Activated CD8-positive, alpha-beta T cell treated with anti-CD3 and anti-CD28 coated beads, Interleukin-2, amount 10 ng/mL, durations not matched to agents 7 days and 5 days (primary cell): ENCODE results near the gene VAT1L. TPM values are rescaled to one million over a fixed set of nuclear protein-coding genes. Genes with fewer than 3 reads are reported as not detected.

Experiments used
- ATAC-seq: fragments of 150-1000 bp; cut with Tn5 transposase; one replicate; pipeline ENCODE4 v1.10.0; 2021; ENCODE audit warnings: moderate library complexity
- CTCF ChIA-PET: fragments of 350-600 bp; sonication (Branson Sonifier 250); formaldehyde crosslinking; loops from one replicate; lab custom pipeline; 2021; ENCODE audit warnings: antibody characterized with exemption; lab: Charles Lee
- POLR2A ChIA-PET: fragments of 350-600 bp; sonication (Branson Sonifier 250); formaldehyde crosslinking; loops from one replicate; lab custom pipeline; 2021; ENCODE audit warnings: antibody characterized with exemption; lab: Charles Lee
- DNase-seq: peaks from one replicate; pipeline ENCODE4 v3.0.0-alpha.2; 2020
- H3K27ac Mint-ChIP-seq: one replicate; pipeline ENCODE4 v1.8.0; 2021; ENCODE audit warnings: mild to moderate bottlenecking, mixed read lengths
- H3K27me3 Mint-ChIP-seq: one replicate; pipeline ENCODE4 v1.8.0; 2021; ENCODE audit warnings: low read depth, mixed read lengths
- H3K36me3 Mint-ChIP-seq: one replicate; pipeline ENCODE4 v1.8.0; 2021; ENCODE audit warnings: low read depth, mixed read lengths
- H3K4me1 Mint-ChIP-seq: one replicate; pipeline ENCODE4 v1.8.0; 2021; ENCODE audit warnings: low read depth, mixed read lengths
- H3K4me3 Mint-ChIP-seq: one replicate; pipeline ENCODE4 v1.8.0; 2021; ENCODE audit warnings: mild to moderate bottlenecking, mixed read lengths
- H3K9me3 Mint-ChIP-seq: one replicate; pipeline ENCODE4 v1.8.0; 2022; ENCODE audit warnings: mixed read lengths; ENCODE audit not compliant: insufficient read depth
- total RNA-seq, 2 experiments: library from RNA; stranded (reverse); gene quantifications; one replicate each; pipeline ENCODE4 v1.2.3, GENCODE V29; 2021

The VAT1L gene
- total RNA-seq, 2 experiments from 2014 or later: not detected

GRCh38 chr16:77816293-77816692 is 27.9 kb downstream of the VAT1L start:
- no peak overlapping the region for H3K4me3 Mint-ChIP-seq
- no peak for ATAC-seq
- ChIA-PET POLR2A (no interaction called here), CTCF (no interaction called here)
- H3K27me3 Mint-ChIP-seq: no peaks in the 10 kb centered on the region
- H3K27ac Mint-ChIP-seq: no peak overlapping the region
- H3K9me3 Mint-ChIP-seq: no peaks in the 10 kb centered on the region
- H3K36me3 Mint-ChIP-seq: no peaks in the 10 kb centered on the region
- no peak for DNase-seq
- no peaks in the 10 kb centered on the region for H3K4me1 Mint-ChIP-seq

- no peaks in the 10 kb centered on the region for H3K36me3 Mint-ChIP-seq
- H3K27ac Mint-ChIP-seq: no peak overlapping the region
- ChIA-PET POLR2A (no interaction called here), CTCF (no interaction called here)
- H3K27me3 Mint-ChIP-seq: no peaks in the 10 kb centered on the region
- no peaks in the 10 kb centered on the region for H3K4me1 Mint-ChIP-seq
- no peak for ATAC-seq
- H3K4me3 Mint-ChIP-seq: no peak overlapping the region
- DNase-seq: no peak
- no peaks in the 10 kb centered on the region for H3K9me3 Mint-ChIP-seq
Measured at GRCh38 chr16:77820340-77820739, 32.0 kb downstream of the VAT1L start.

GRCh38 chr16:77822661-77823060 is 34.3 kb downstream of the VAT1L start:
- ChIA-PET POLR2A (no interaction called here), CTCF (no interaction called here)
- Mint-ChIP-seq H3K36me3 (no peaks in the 10 kb centered on the region), H3K9me3 (no peaks in the 10 kb centered on the region), H3K27me3 (no peaks in the 10 kb centered on the region), H3K27ac (no peak overlapping the region), H3K4me3 (no peak overlapping the region), H3K4me1 (no peaks in the 10 kb centered on the region)
- ATAC-seq (no peak), DNase-seq (no peak)

- ATAC-seq (no peak), DNase-seq (no peak)
- Mint-ChIP-seq H3K4me1 (no peaks in the 10 kb centered on the region), H3K27ac (no peak overlapping the region), H3K36me3 (no peaks in the 10 kb centered on the region), H3K9me3 (no peaks in the 10 kb centered on the region), H3K27me3 (no peaks in the 10 kb centered on the region), H3K4me3 (no peak overlapping the region)
- CTCF ChIA-PET: no interaction called here
- POLR2A ChIA-PET: no interaction called here
Measured at GRCh38 chr16:77823067-77823466, 34.7 kb downstream of the VAT1L start.

DNA sequence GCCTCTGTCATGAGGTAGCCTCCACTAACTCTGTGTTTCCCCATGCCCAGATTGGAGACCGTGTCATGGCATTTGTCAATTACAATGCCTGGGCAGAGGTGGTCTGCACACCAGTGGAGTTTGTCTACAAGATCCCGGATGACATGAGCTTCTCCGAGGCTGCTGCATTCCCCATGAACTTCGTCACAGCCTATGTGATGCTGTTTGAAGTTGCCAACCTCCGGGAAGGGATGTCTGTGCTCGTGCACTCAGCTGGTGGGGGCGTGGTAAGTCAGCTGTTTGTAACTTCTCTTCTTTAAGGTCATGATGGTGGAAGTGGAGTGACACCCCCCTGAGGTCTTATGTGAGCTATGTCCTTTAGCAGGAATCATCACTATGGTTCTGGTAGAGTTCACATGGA is 36.8 kb downstream of the VAT1L start:
- POLR2A ChIA-PET: interaction anchor here (0.6 kb wide), 1 partner anchor 116 kb away, joined by 3 read pairs; no protein-coding TSS in a partner anchor
- no peaks in the 10 kb centered on the region for H3K27me3 Mint-ChIP-seq

DNA sequence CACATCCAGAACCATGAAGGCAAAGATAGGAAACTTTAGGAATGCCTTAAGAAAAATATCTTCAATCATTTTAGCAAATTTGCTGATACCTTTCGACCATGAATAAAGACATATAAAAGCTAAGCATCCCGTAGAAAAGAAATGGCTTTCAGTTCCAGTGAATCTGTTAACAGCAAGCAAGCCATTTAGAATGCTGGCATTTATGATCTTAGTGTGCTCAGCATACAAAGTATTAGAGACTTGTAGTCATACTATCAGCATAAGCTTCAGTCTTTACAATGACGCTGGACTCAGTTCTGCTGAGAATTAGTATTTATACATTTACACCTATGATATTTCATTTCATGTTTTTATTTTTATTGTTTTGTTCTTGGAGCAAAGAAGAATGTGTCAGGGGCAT is 38.7 kb downstream of the VAT1L start:
- CTCF ChIA-PET: no interaction called here
- Mint-ChIP-seq H3K9me3 (no peaks in the 10 kb centered on the region), H3K27me3 (no peaks in the 10 kb centered on the region), H3K4me1 (no peaks in the 10 kb centered on the region), H3K36me3 (no peaks in the 10 kb centered on the region), H3K4me3 (no peak overlapping the region), H3K27ac (no peak overlapping the region)
- DNase-seq (no peak), ATAC-seq (no peak)
- POLR2A ChIA-PET: no interaction called here

More for the DNA sequence above, 36.8 kb downstream of the VAT1L start:
- no peak for DNase-seq
- CTCF ChIA-PET: no interaction called here
- H3K27ac Mint-ChIP-seq: no peak overlapping the region
- H3K9me3 Mint-ChIP-seq: no peaks in the 10 kb centered on the region
- no peaks in the 10 kb centered on the region for H3K36me3 Mint-ChIP-seq
- no peaks in the 10 kb centered on the region for H3K4me1 Mint-ChIP-seq
- no peak for ATAC-seq
- no peak overlapping the region for H3K4me3 Mint-ChIP-seq

- Mint-ChIP-seq H3K9me3 (no peaks in the 10 kb centered on the region), H3K4me1 (no peaks in the 10 kb centered on the region), H3K27me3 (no peaks in the 10 kb centered on the region), H3K36me3 (no peaks in the 10 kb centered on the region), H3K27ac (no peak overlapping the region), H3K4me3 (no peak overlapping the region)
- ATAC-seq: no peak
- CTCF ChIA-PET: no interaction called here
- POLR2A ChIA-PET: no interaction called here
- no peak for DNase-seq
Measured at GRCh38 chr16:77833921-77834634, 45.7 kb downstream of the VAT1L start.

- no peaks in the 10 kb centered on the region for H3K36me3 Mint-ChIP-seq
- no peaks in the 10 kb centered on the region for H3K27me3 Mint-ChIP-seq
- H3K9me3 Mint-ChIP-seq: no peaks in the 10 kb centered on the region
- ChIA-PET CTCF (no interaction called here), POLR2A (no interaction called here)
- no peaks in the 10 kb centered on the region for H3K4me1 Mint-ChIP-seq
- DNase-seq (no peak), ATAC-seq (no peak)
- H3K4me3 Mint-ChIP-seq: no peak overlapping the region
- H3K27ac Mint-ChIP-seq: no peak overlapping the region
Measured at GRCh38 chr16:77834635-77835540, 46.5 kb downstream of the VAT1L start.

DNA sequence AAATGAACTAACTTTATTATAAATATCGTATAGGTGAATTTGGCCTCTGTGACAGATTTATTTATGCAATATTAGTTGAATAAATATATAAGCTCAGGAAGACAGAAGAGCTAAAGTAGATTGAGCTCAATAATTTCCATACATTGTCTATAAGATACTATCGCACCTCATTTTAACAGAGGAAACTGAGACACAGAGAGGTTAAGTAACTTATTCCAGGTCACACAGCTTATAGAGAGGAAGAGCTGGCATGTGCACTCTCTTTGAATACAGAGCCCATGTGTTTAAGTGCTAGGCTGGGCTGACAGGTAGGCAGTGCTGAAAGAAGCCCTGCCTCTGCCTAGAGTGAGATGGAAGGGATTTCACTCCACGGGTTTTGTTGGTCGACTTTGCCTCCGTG is 48.4 kb downstream of the VAT1L start:
- Mint-ChIP-seq H3K27me3 (no peaks in the 10 kb centered on the region), H3K9me3 (no peaks in the 10 kb centered on the region), H3K4me1 (no peaks in the 10 kb centered on the region), H3K4me3 (no peak overlapping the region), H3K27ac (no peak overlapping the region), H3K36me3 (no peaks in the 10 kb centered on the region)
- DNase-seq: no peak
- POLR2A ChIA-PET: no interaction called here
- CTCF ChIA-PET: no interaction called here
- ATAC-seq: no peak

DNA sequence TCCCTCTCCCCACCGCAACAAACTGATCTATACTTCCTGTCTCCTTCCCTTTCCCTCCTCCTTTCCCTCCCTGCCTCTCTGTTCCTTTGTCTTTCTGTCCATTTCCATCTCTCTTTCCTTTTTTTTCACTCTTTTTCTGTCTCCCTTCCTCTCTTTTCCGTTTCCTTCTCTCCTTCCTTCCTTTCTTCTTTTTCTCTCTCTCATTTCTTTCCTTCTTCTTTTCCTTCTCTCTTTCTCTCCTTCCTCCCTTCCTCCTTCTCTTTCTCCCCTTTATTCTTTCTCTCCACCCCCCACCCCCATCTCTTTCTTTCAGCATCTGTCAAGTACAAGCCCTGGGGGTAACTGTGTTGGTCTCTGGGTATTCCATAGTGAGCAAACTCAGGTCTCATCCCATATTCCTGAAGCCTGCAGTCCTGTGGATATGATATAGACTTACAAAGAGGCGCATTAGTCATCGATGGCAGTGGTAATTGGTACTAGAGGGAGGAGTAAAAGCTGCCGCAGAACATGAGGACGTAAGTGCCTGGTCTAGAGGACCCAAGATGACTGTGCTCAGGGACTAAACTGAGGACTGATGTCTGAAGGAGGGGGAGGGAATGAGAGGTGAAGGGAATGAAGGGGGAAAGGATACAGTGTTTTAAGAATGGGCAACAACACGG is 50.4 kb downstream of the VAT1L start:
- H3K27me3 Mint-ChIP-seq: no peaks in the 10 kb centered on the region
- ATAC-seq: no peak

DNA sequence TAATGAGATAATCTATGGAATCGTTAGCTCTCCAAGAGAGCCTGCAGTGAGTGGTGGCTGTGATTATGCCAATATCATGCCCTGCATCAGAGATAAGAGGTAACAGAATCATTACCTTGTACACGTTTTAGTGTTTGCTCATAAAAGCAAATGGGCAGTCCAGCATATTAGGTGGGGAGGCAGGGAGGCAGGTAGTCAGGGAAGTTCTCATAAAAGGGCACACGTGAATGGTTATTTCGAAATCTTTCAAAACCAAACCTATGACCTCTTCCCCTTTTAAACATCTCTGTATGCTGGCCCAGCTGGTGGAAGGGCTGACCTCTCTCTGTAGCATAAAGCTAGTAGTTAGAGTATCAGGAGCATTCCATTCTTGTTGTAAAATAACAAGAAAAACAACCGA is 51.7 kb downstream of the VAT1L start:
- Mint-ChIP-seq H3K4me3 (no peak overlapping the region), H3K27ac (no peak overlapping the region), H3K27me3 (no peaks in the 10 kb centered on the region), H3K9me3 (no peaks in the 10 kb centered on the region), H3K36me3 (no peaks in the 10 kb centered on the region), H3K4me1 (no peaks in the 10 kb centered on the region)
- CTCF ChIA-PET: no interaction called here
- no peak for DNase-seq
- no peak for ATAC-seq
- POLR2A ChIA-PET: no interaction called here

More for the DNA sequence above, 50.4 kb downstream of the VAT1L start:
- Mint-ChIP-seq H3K27ac (no peak overlapping the region), H3K36me3 (no peaks in the 10 kb centered on the region), H3K4me1 (no peaks in the 10 kb centered on the region), H3K4me3 (no peak overlapping the region), H3K9me3 (no peaks in the 10 kb centered on the region)
- DNase-seq: no peak
- CTCF ChIA-PET: no interaction called here
- POLR2A ChIA-PET: no interaction called here
